Mucosa of rectum (tissue), 2 donors: ENCODE measurements around the gene GNB1L.

ENCODE experiments used
- H3K27ac ChIP-seq, 2 donors: one replicate each; pipeline ENCODE4 v1.7.0; 2013; ENCODE audit warnings: inconsistent platforms in 2 of 2, low read depth in 2 of 2, low read length in 2 of 2
- H3K27me3 ChIP-seq, 2 donors: one replicate each; pipeline ENCODE4 v1.7.0; 2013; ENCODE audit warnings: low read length in 2 of 2; ENCODE audit not compliant: control insufficient read depth in 2 of 2, insufficient read depth in 2 of 2
- H3K36me3 ChIP-seq, 2 donors: one replicate each; pipeline ENCODE4 v1.7.0; 2013; ENCODE audit warnings: low read length in 2 of 2; ENCODE audit not compliant: control insufficient read depth in 2 of 2, insufficient read depth in 2 of 2
- H3K4me1 ChIP-seq, 2 donors: one replicate each; pipeline ENCODE4 v1.7.0; 2013; ENCODE audit warnings: low read length in 2 of 2, mild to moderate bottlenecking in 1 of 2; ENCODE audit not compliant: control insufficient read depth in 2 of 2, insufficient read depth in 2 of 2
- H3K4me3 ChIP-seq, 2 donors: one replicate each; pipeline ENCODE4 v1.7.0; 2013; ENCODE audit warnings: low read length in 2 of 2
- H3K9ac ChIP-seq, 2 donors: one replicate each; pipeline ENCODE4 v1.7.0; 2013; ENCODE audit warnings: low read length in 2 of 2, low read depth in 1 of 2, mild to moderate bottlenecking in 1 of 2
- H3K9me3 ChIP-seq, 2 donors: one replicate each; pipeline ENCODE4 v1.7.0; 2013; ENCODE audit warnings: low read length in 2 of 2; ENCODE audit not compliant: control insufficient read depth in 2 of 2
- donor health status: healthy.
- donor health status: Normal muscosa, but diverticular disease.

The GNB1L gene

DNA sequence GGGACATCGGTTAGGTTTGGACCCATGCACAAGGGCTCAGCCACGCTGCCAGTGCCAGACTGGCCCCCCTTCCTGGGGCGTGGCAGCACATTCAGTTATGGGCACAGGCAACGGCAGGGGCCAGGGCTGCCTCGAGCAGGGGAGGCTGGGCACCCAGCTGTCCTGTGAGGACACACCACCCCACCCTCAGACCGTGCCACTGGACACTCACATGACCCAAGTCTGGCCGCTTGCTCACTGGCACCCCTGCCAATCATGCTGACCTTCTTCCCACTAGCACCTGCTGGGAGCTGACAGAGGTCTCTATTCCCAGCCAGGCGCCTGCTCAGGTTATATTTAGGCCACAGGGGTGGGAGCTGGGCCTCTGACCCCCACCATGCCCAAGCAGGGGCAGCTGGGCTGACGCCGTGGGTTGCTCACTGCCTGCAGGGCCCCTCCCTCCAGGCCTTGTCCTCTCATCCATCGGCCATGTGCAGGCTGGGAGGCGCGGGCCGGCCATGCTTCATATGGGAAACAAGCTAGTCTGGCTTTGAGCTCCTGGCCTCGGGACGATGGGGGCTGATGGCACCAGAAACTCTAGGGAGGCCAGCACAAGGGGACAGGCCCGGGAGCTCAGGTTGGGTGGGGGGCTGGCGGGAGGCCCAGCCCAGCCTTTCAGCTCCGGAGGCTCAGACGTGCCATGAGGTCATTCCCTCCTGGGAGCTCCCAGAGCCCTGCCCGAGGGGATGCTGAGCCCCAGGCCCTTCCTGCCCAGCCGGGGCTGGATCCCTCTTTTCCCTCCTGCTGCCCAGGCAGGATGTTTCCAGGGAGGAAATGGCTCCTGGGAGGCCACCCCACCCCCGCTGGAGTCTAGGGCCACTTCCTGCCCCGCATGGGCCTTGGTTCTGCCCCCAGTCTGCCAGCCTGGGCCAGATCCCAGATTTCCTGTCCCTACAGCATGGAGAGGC is 109.2 kb downstream of the GNB1L start:
- H3K4me1 ChIP-seq, result no peaks in the 10 kb centered on the region
- no peaks in the 10 kb centered on the region for H3K36me3 ChIP-seq
- no peak overlapping the region for H3K9ac ChIP-seq
- H3K9me3 ChIP-seq, result no peaks in the 10 kb centered on the region
- H3K4me3 ChIP-seq, result no peak overlapping the region
- H3K27ac ChIP-seq, result no peak overlapping the region
- H3K27me3 ChIP-seq, result peaks cover 6 to 9% of the 10 kb centered on the region in 2 donors

DNA sequence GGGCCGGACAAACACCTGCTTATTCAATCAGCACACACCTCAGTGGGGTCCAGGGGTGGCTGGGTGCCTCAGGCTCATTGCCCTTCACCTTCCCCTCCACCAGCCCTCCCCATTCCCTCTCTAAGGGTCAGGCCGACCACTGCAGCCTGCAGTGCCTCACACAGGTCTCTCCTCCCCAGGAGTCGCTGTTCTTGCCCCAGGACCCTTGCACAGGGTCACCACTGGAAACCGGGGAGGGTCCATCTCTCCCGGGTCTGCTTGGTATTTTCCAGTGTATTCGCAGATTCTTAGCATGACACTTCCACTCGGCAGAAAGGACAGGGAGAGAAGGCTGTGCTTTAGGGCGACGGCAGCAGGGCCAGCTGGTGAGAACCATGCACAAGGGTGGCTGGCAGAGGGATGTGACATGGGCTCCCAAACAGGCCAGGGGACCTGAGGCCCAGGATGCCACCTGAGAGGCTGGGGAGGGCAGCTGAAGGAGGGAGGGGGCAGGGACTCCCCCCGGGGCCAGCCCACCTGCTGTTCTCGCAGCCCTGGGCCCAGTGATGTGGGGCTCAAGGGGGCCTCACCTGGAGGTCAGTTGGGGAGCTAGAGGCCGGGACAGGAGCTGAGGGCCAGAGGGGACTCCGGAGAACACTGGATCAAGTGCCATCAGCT is 110.2 kb downstream of the GNB1L start:
- Histone ChIP-seq H3K4me1 (no peaks in the 10 kb centered on the region), H3K9me3 (no peaks in the 10 kb centered on the region), H3K9ac (no peak overlapping the region), H3K4me3 (no peak overlapping the region), H3K36me3 (no peaks in the 10 kb centered on the region), H3K27me3 (peaks cover 6 to 9% of the 10 kb centered on the region in 2 donors), H3K27ac (no peak overlapping the region)

GRCh38 chr22:19743651-19744050 is 111.0 kb downstream of the GNB1L start:
- Histone ChIP-seq H3K27ac (no peak overlapping the region), H3K9ac (no peak overlapping the region), H3K27me3 (peaks cover 3 to 7% of the 10 kb centered on the region in 2 donors), H3K4me1 (no peaks in the 10 kb centered on the region), H3K36me3 (no peaks in the 10 kb centered on the region), H3K9me3 (no peaks in the 10 kb centered on the region), H3K4me3 (no peak overlapping the region)

- Histone ChIP-seq H3K4me3 (no peak overlapping the region), H3K36me3 (no peaks in the 10 kb centered on the region), H3K27me3 (peaks cover 0 to 3% of the 10 kb centered on the region in 2 donors), H3K27ac (no peak overlapping the region), H3K9me3 (no peaks in the 10 kb centered on the region), H3K9ac (no peak overlapping the region), H3K4me1 (no peaks in the 10 kb centered on the region)
These were observed 111.6 kb downstream of the GNB1L start for GRCh38 chr22:19743081-19743480.

DNA sequence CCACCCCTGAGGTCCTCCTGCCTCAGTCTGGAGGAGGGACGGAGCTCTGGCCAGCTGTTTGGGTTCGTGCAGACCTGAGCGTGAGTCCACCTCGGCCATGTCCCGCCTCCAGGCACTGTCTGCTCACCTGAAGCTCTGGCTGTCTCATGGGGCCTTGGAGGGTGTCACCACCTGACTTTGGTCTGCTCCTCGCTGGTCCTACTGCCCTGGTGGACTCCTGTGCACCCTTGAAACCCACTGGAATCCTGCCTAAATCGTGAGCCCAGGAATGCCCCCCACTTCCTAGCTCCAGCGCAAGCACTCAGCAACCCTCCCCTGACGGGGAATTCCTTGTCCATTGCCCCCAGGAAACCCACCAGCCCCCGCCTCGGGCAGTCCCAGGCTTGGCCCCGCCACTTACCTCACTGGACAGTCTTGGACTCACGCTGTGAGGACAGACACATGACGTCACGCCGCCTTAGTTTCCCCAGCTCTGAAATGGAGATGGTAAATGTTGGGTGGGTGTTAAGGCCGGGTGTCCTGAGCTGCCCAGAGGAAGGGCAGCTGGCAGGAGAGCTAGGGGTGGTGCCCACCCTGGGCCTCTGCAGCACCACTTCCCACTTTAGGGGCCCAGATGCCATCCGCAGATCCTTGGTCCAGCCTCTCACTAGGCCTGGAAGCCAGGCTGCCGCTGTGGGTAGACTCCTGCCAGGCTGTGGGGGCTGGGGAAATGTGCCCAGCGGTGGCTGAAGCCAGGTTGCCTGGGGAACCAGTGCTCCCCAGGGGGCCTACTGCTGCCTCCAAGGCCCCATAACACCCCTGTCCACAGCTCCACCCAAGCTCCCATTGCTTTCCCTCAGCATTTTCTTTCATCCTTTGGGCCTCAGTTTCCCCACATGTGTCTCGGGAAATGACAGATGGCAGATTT is 112.3 kb downstream of the GNB1L start:
- Histone ChIP-seq H3K9me3 (no peaks in the 10 kb centered on the region), H3K27me3 (peaks cover 0 to 3% of the 10 kb centered on the region in 2 donors), H3K4me1 (no peaks in the 10 kb centered on the region), H3K9ac (no peak overlapping the region), H3K4me3 (no peak overlapping the region), H3K27ac (no peak overlapping the region), H3K36me3 (no peaks in the 10 kb centered on the region)

DNA sequence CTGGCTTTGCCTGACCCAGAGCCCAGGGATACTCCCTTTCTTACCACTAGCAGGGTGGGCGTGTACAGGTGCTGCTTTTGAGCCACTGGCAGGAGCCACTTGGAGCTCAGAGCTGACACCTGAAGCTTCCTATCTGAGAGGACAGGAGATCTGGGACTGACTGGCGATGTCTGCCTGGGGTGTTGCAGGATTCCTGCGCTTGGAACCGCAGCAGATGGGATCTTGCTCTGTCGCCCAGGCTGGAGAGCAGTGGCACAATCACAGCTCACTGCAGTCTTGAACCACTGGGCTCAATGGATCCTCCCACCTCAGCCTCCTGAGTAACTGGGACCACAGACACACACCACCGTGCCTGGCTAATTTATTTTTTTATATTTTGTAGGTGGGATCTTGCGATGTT is 113.6 kb downstream of the GNB1L start:
- H3K4me3 ChIP-seq, result no peak overlapping the region
- H3K27me3 ChIP-seq, result peaks cover 0 to 3% of the 10 kb centered on the region in 2 donors
- H3K27ac ChIP-seq, result no peak overlapping the region
- no peaks in the 10 kb centered on the region for H3K4me1 ChIP-seq
- H3K36me3 ChIP-seq, result no peaks in the 10 kb centered on the region
- no peak overlapping the region for H3K9ac ChIP-seq
- H3K9me3 ChIP-seq, result no peaks in the 10 kb centered on the region

DNA sequence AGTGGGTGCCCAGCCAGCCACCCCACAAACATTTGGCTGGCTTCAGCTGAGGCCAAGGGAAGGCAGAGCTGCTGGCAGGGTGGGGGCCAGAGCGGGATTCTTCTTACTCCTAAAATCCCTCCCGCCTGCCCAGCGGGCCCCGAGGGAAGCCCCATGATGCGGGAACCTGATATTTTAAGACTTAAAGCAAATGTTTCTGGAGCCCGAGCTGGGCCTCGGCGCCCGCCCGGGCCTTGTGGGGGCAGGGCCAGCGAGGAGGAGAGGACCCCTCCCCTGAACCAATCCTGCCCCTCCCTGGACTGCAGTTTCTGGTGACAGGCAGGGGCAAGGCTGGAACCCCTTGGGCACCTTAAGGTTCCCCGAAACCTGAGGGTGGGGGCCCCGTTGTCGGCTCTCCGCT is 114.1 kb downstream of the GNB1L start:
- H3K9ac ChIP-seq, result no peak overlapping the region
- no peak overlapping the region for H3K4me3 ChIP-seq
- H3K27me3 ChIP-seq, result peaks cover 0 to 3% of the 10 kb centered on the region in 2 donors
- no peaks in the 10 kb centered on the region for H3K4me1 ChIP-seq
- H3K9me3 ChIP-seq, result no peaks in the 10 kb centered on the region
- no peak overlapping the region for H3K27ac ChIP-seq
- no peaks in the 10 kb centered on the region for H3K36me3 ChIP-seq

- Histone ChIP-seq H3K4me1 (no peaks in the 10 kb centered on the region), H3K4me3 (no peak overlapping the region), H3K9ac (no peak overlapping the region), H3K36me3 (no peaks in the 10 kb centered on the region), H3K9me3 (no peaks in the 10 kb centered on the region), H3K27ac (no peak overlapping the region), H3K27me3 (peaks cover 0 to 3% of the 10 kb centered on the region in 2 donors)
These were observed 114.7 kb downstream of the GNB1L start for GRCh38 chr22:19739911-19740449.

DNA sequence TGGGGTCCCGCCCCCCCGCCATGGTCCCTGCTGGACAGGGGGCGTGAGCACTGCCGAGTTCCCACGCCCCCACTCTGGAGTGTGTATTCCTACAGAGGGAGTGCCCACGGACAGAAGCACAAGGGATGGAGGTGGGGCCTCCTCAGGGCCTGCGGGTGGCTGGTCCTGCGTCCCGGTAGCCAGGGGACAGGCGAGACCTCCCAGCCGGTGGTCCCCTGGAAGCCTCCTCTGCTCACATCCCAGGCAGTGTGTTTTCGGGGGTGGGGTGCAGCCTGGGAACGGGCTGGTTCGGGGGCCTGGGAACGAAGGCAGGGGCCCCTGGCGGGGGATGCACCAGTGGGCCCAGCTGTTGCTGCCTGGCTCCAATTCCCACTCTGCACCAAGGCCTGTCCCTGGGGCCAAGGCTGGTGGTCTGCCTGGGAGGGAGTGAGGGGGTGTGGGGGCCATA is 115.2 kb downstream of the GNB1L start:
- Histone ChIP-seq H3K9me3 (no peaks in the 10 kb centered on the region), H3K27me3 (peaks cover 0 to 3% of the 10 kb centered on the region in 2 donors), H3K4me1 (no peaks in the 10 kb centered on the region), H3K27ac (no peak overlapping the region), H3K4me3 (no peak overlapping the region), H3K9ac (no peak overlapping the region), H3K36me3 (no peaks in the 10 kb centered on the region)
